IPS-15b (cell line): Measurements from ENCODE around the gene BNIPL.

Experiments used
- H3K27me3 ChIP-seq: one replicate; pipeline ENCODE4 v1.6.1; 2013; ENCODE audit warnings: low read length; ENCODE audit not compliant: control insufficient read depth, insufficient read depth
- H3K36me3 ChIP-seq: one replicate; pipeline ENCODE4 v1.6.1; 2013; ENCODE audit warnings: low read length; ENCODE audit not compliant: control insufficient read depth, insufficient read depth
- H3K4me1 ChIP-seq: one replicate; pipeline ENCODE4 v1.6.1; 2013; ENCODE audit warnings: mild to moderate bottlenecking, low read length; ENCODE audit not compliant: control insufficient read depth, insufficient read depth
- H3K4me3 ChIP-seq: one replicate; pipeline ENCODE4 v1.5.1; 2013; ENCODE audit warnings: low read depth, low read length
- H3K9ac ChIP-seq: one replicate; pipeline ENCODE4 v1.6.1; 2013; ENCODE audit warnings: low read depth, mild to moderate bottlenecking, low read length
- H3K9me3 ChIP-seq: one replicate; pipeline ENCODE4 v1.6.1; 2013; ENCODE audit warnings: mild to moderate bottlenecking, low read length; ENCODE audit not compliant: control insufficient read depth, insufficient read depth

Gene BNIPL

DNA sequence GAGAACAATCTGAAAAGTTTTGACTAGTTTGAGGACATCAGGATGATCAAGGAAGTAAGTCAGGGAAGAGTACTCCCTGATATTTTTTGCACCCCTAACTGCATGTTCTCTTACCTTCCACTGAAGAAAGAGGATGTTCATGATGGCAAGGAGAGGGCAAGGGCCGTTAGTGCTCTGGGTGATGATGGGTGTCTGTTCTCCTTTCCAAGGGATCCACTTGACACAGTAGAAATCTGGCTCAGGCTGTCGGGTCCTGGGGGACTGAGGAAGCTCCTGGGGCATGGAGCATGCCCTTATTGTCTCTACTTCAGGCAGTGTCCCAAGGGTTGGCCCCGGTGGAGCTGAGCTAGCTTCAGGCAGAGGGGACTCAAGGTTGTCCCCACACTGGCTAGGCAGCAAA lies 34.3 kb upstream of the BNIPL start:
- H3K9me3 ChIP-seq = no peaks in the 10 kb centered on the region
- H3K4me3 ChIP-seq = no peak overlapping the region
- H3K4me1 ChIP-seq = peaks cover 5% of the 10 kb centered on the region
- H3K9ac ChIP-seq = no peak overlapping the region
- no peaks in the 10 kb centered on the region for H3K27me3 ChIP-seq
- peaks cover 2% of the 10 kb centered on the region for H3K36me3 ChIP-seq

- Histone ChIP-seq H3K4me1 (peaks cover 7% of the 10 kb centered on the region), H3K36me3 (peaks cover 2% of the 10 kb centered on the region), H3K27me3 (no peaks in the 10 kb centered on the region), H3K9ac (no peak overlapping the region), H3K4me3 (no peak overlapping the region), H3K9me3 (no peaks in the 10 kb centered on the region)
These were observed 33.8 kb upstream of the BNIPL start for GRCh38 chr1:151002611-151003010.

DNA sequence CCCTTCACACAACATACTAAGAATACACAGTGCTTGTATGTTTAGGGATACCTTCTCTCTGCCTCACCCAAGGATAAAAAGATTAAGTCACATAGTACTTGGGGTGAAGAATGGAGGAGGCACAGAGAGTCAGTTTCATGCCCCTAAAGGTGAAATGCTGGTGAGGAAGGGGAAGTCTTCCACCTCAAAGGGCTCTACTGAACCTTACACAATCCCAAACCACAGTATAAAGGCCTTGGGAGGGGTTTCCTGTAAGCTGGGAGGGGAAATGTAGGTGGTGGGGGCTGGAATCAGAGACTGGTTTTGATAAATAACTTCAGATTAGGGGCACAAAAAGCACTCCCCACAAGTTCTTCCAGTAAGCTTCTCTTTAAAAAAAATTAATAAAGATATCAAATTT lies 33.2 kb upstream of the BNIPL start:
- Histone ChIP-seq H3K9ac (no peak overlapping the region), H3K4me1 (peaks cover 10% of the 10 kb centered on the region), H3K27me3 (no peaks in the 10 kb centered on the region), H3K9me3 (no peaks in the 10 kb centered on the region), H3K36me3 (no peaks in the 10 kb centered on the region), H3K4me3 (no peak overlapping the region)

- H3K27me3 ChIP-seq = no peaks in the 10 kb centered on the region
These were observed 30.6 kb upstream of the BNIPL start for GRCh38 chr1:151005729-151006319.

DNA sequence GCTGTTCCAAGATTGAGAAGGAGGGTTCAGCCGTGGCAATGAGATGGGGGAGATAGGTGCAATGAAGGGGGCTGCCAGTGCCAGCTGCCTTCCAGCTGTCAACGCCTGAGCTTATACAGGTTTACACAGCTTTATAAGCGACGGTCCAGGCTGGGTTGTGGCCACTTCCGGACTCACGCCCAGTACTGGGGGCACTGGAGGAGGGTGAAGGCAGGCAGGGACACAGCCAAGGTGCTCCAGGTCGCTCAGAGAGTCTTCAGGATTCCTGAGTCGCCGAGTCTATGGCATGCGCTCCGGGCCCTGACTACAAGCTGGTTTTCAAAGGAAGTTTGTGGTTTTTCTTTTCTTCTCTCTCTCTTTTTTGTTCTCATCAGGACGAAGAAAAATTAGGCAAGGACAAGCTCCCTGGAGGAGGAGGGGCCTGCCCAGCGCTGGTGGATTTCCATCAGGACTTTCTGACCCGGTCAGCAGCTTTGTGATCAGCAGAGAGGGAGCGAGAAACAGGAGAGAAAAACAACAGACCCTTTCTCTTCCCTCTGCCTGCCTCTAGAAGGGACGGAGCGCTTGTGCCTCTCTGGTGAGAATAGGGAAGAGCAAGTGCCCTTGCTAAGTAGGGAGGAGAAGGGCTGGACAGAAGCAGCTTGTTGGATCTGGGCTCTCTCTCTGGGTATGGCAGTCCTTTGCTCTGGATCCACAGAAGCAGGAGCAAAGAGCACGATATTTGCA lies 29.9 kb upstream of the BNIPL start, which contains the start of gene MINDY1:
MINDY1 (minus strand) TSS at position 576 of the 726 bp plus-strand sequence. CDS start 4,285 bp downstream, outside the sequence.
- peaks cover 15% of the 10 kb centered on the region for H3K4me1 ChIP-seq
- H3K4me3 ChIP-seq = peak within 1 kb of the TSS; percentile 99
- no peaks in the 10 kb centered on the region for H3K27me3 ChIP-seq
- no peak within 1 kb of the TSS for H3K9ac ChIP-seq
- H3K36me3 ChIP-seq = no peaks in the 10 kb centered on the region
- H3K9me3 ChIP-seq = no peaks in the 10 kb centered on the region

More at GRCh38 chr1:151005729-151006319, 30.6 kb upstream of the BNIPL start:
- H3K9ac ChIP-seq = no peak overlapping the region
- H3K9me3 ChIP-seq = no peaks in the 10 kb centered on the region
- H3K4me3 ChIP-seq = peak overlapping the region; percentile 47
- H3K4me1 ChIP-seq = peaks cover 15% of the 10 kb centered on the region
- H3K36me3 ChIP-seq = no peaks in the 10 kb centered on the region

- H3K9ac ChIP-seq = no peak overlapping the region
- H3K4me1 ChIP-seq = peaks cover 15% of the 10 kb centered on the region
- H3K27me3 ChIP-seq = no peaks in the 10 kb centered on the region
- no peaks in the 10 kb centered on the region for H3K36me3 ChIP-seq
- H3K9me3 ChIP-seq = no peaks in the 10 kb centered on the region
- H3K4me3 ChIP-seq = peak overlapping the region; percentile 99
These were observed 28.5 kb upstream of the BNIPL start for GRCh38 chr1:151007853-151008243.

DNA sequence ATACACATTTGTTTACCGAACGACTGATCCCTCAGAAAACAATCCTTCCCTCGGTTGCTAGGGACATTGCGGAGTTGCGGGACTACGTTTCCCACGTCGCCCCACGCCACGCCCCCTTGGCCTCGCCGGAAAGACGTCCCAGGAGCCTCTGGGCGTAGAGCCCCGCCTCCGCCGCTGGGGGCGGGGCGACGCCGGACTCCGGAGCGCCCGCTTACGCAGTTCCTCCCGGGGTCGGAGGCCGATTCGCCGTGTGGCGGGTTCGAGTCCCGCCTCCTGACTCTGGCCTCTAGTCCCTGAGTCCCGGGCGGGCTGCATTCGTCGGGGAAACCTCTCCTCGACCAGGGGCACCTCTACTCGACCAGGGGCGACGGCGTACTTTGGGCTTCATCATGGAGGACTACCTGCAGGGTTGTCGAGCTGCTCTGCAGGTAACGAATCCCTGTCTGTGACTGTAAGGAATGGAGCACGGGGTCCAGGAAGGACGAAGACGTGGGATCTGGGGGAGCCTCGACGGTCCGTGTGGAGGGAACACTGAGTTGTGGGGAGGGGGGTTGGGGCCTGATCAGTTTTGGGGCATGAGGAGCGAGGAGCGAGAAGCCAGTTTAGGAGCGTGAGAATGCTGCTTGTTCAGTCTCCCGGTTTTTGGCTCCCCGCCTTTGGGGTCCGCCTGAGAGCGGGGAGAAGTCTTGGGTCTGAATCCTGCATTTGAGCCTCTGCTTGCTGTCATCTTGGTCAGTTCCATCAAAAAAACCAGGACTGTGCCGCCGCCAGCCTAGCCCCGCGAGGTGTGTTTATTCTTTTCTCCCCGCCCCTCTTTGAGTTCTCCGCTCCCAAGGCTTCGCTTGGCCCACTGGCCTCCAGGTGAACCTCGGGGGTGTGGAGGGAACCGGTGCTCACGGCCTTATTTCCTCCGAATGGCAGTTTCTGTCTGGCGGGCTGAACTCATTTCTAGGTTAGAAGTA lies 27.9 kb upstream of the BNIPL start, which contains the start of gene PRUNE1:
PRUNE1 (plus strand) TSS at position 206 of the 962 bp plus-strand sequence; CDS start at position 390, 184 bp downstream.
- Histone ChIP-seq H3K27me3 (no peaks in the 10 kb centered on the region), H3K4me1 (peaks cover 15% of the 10 kb centered on the region), H3K9ac (peak within 1 kb of the TSS; percentile 85), H3K4me3 (peak within 1 kb of the TSS; percentile 99), H3K9me3 (no peaks in the 10 kb centered on the region), H3K36me3 (no peaks in the 10 kb centered on the region)

GRCh38 chr1:151009206-151009587 lies 27.2 kb upstream of the BNIPL start:
- Histone ChIP-seq H3K4me3 (peak overlapping the region; percentile 99), H3K9me3 (no peaks in the 10 kb centered on the region), H3K4me1 (peaks cover 15% of the 10 kb centered on the region), H3K9ac (peak overlapping the region; percentile 85), H3K36me3 (no peaks in the 10 kb centered on the region), H3K27me3 (no peaks in the 10 kb centered on the region)

DNA sequence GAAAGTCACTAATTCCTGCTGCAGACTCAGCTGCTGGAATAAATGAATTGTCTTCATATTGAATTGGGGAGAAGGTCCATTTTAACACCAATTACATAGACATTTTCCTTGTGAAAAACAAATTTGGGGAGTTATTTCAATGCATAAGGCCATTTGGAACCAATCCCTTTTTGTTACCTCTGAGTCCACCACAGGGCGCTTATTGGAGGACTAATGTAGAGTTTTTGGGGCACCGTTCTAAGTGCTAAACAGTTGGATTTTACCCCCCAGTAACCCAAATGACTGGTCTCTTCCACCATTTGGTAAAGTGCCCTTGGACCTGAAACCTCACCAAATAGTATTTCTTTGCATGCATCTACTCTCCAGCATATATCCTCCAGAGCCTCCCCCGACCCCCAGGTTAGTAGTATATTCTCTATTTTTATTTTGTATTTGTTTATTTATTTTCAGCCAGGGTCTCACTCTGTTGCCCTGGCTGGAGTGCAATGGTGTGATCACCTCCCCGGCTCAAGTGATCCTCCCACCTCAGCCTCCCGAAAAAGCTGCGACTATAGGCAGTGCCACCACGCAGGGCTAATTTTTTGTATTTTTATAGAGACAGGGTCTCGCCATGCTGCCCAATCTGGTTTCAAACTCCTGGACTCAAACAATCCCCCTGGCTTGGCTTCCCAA lies 26.6 kb upstream of the BNIPL start:
- Histone ChIP-seq H3K4me3 (no peak overlapping the region), H3K9ac (no peak overlapping the region)

DNA sequence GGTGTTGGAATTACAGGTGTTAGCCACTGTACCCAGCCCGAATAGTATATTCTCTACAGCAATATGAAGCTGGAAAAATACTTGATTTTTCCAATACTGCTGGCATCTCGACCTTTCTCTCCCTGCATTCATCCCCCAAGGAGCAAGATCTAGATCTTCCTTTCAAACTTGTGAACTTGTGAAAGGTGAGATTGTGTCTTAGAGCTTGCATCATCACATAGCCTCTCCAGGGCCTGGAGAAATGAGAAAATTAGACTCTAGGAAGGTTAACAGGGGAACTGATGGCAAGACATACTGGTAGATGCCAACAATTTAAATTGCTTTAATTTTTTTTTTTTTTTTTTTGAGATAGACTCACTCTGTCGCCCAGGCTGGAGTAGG lies 26.1 kb upstream of the BNIPL start:
- Histone ChIP-seq H3K36me3 (no peaks in the 10 kb centered on the region), H3K4me1 (peaks cover 15% of the 10 kb centered on the region), H3K4me3 (no peak overlapping the region), H3K9ac (no peak overlapping the region), H3K9me3 (no peaks in the 10 kb centered on the region), H3K27me3 (no peaks in the 10 kb centered on the region)

More for the DNA sequence above, 26.6 kb upstream of the BNIPL start:
- peaks cover 15% of the 10 kb centered on the region for H3K4me1 ChIP-seq
- no peaks in the 10 kb centered on the region for H3K27me3 ChIP-seq
- H3K36me3 ChIP-seq = no peaks in the 10 kb centered on the region
- no peaks in the 10 kb centered on the region for H3K9me3 ChIP-seq
